H7 (cell line): ENCODE measurements around the gene ALKBH3. TPM values are rescaled to one million over a fixed set of nuclear protein-coding genes. Genes with fewer than 3 reads are reported as not detected.

Experiments
- DNase-seq: peaks from one replicate; pipeline ENCODE4 v3.0.0; 2012
- H3K27me3 ChIP-seq: 2 replicates; pipeline ENCODE4 v1.6.0; 2011; ENCODE audit warnings: mild to moderate bottlenecking, low read length; ENCODE audit not compliant: control insufficient read depth, insufficient read depth
- H3K36me3 ChIP-seq: replicated peaks from 2 replicates; pipeline ENCODE4 v1.5.1; 2011; ENCODE audit warnings: low read length; ENCODE audit not compliant: control insufficient read depth, insufficient read depth
- H3K4me3 ChIP-seq: 2 replicates; pipeline ENCODE4 v1.5.1; 2011; ENCODE audit warnings: low read depth, mild to moderate bottlenecking, control low read depth, low read length, moderate library complexity; ENCODE audit not compliant: insufficient read depth
- total RNA-seq: library from RNA; depleted of rRNA; stranded (reverse); fragments of >200 nt; shearing (Covaris generic); gene quantifications from 2 replicates; pipeline ENCODE4 v1.2.3, GENCODE V29; 2014

ALKBH3 gene
- total RNA-seq, 1 experiment from 2014 or later: 15.7 TPM

GRCh38 chr11:43904742-43905535, 24.3 kb downstream of the ALKBH3 start:
- no peaks in the 10 kb centered on the region; the same call in 1 of the 2 replicates for H3K36me3 ChIP-seq
- H3K4me3 ChIP-seq: no peak overlapping the region
- H3K27me3 ChIP-seq: no peaks in the 10 kb centered on the region
- no peak for DNase-seq

GRCh38 chr11:43905813-43906241, 25.2 kb downstream of the ALKBH3 start:
- H3K4me3 ChIP-seq: no peak overlapping the region
- no peaks in the 10 kb centered on the region for H3K27me3 ChIP-seq
- H3K36me3 ChIP-seq: no peaks in the 10 kb centered on the region; the same call in 1 of the 2 replicates
- DNase-seq: no peak

GRCh38 chr11:43907028-43907975, 26.7 kb downstream of the ALKBH3 start:
- H3K4me3 ChIP-seq: no peak overlapping the region
- H3K36me3 ChIP-seq: no peaks in the 10 kb centered on the region; the same call in 1 of the 2 replicates
- no peaks in the 10 kb centered on the region for H3K27me3 ChIP-seq
- no peak for DNase-seq

GRCh38 chr11:43908191-43908590, 27.6 kb downstream of the ALKBH3 start:
- Histone ChIP-seq H3K27me3 (no peaks in the 10 kb centered on the region), H3K36me3 (no peaks in the 10 kb centered on the region; the same call in 1 of the 2 replicates), H3K4me3 (no peak overlapping the region)
- no peak for DNase-seq

DNA sequence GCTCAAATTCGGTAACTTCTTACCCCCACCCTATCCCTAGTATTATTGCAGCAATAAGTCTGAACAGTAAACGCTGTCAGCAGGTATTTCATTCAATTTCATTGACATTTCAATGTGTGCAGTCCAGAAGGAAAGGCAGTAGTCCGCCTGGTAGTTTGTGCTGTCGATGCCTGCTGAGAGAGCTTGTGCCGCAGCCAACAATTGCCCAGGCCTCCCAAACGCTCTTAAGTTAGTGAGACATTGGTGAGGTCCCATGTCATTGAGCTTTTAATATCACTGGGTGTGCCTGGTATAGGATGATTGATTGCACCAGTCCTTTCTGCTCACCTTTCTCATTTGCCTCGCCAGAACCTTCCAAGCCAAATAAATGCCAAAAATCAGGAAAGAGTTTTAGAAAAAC, 28.1 kb downstream of the ALKBH3 start:
- DNase-seq: no peak
- no peaks in the 10 kb centered on the region for H3K27me3 ChIP-seq
- no peak overlapping the region for H3K4me3 ChIP-seq
- no peaks in the 10 kb centered on the region; the same call in 1 of the 2 replicates for H3K36me3 ChIP-seq

- H3K36me3 ChIP-seq: no peaks in the 10 kb centered on the region; the same call in 1 of the 2 replicates
- DNase-seq: peak; percentile 38
Observed at GRCh38 chr11:43913829-43914380, 33.3 kb downstream of the ALKBH3 start.

GRCh38 chr11:43914466-43914865, 33.8 kb downstream of the ALKBH3 start:
- Histone ChIP-seq H3K27me3 (no peaks in the 10 kb centered on the region), H3K36me3 (no peaks in the 10 kb centered on the region; the same call in 1 of the 2 replicates), H3K4me3 (no peak overlapping the region)
- no peak for DNase-seq

More at GRCh38 chr11:43913829-43914380, 33.3 kb downstream of the ALKBH3 start:
- H3K27me3 ChIP-seq: no peaks in the 10 kb centered on the region
- no peak overlapping the region for H3K4me3 ChIP-seq

- DNase-seq: no peak
- Histone ChIP-seq H3K36me3 (no peaks in the 10 kb centered on the region; the same call in 1 of the 2 replicates), H3K27me3 (no peaks in the 10 kb centered on the region), H3K4me3 (no peak overlapping the region)
Observed at GRCh38 chr11:43916621-43917020, 36.0 kb downstream of the ALKBH3 start.

DNA sequence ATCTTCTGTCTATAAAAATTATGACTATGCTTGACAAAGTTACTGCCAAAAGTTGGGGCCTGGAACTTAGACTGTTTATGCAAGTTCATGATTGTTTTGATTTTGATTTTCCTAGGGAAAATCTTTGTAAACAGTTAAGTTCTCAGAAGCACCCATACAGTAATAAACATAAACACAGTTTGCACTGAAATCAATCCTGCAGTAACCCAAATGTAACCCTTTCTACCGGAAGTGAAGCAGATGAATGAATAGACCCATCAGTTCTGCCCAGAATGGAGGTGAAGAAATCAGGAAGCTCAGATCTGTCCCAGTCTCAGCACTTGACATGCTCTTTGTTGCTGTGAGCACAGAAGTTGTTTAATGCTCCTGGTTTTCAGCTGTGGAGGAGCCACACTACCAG, 37.2 kb downstream of the ALKBH3 start:
- H3K36me3 ChIP-seq: no peaks in the 10 kb centered on the region; the same call in 1 of the 2 replicates
- no peaks in the 10 kb centered on the region for H3K27me3 ChIP-seq
- H3K4me3 ChIP-seq: no peak overlapping the region
- no peak for DNase-seq

- DNase-seq: no peak
- Histone ChIP-seq H3K36me3 (no peaks in the 10 kb centered on the region; the same call in 1 of the 2 replicates), H3K4me3 (no peak overlapping the region), H3K27me3 (no peaks in the 10 kb centered on the region)
Observed at GRCh38 chr11:43918662-43919061, 38.0 kb downstream of the ALKBH3 start.

- H3K4me3 ChIP-seq: no peak overlapping the region
- DNase-seq: peak; percentile 31
- no peaks in the 10 kb centered on the region for H3K27me3 ChIP-seq
- H3K36me3 ChIP-seq: no peaks in the 10 kb centered on the region; the same call in 1 of the 2 replicates
Observed at GRCh38 chr11:43919852-43920597, 39.4 kb downstream of the ALKBH3 start.

- no peaks in the 10 kb centered on the region; the same call in 1 of the 2 replicates for H3K36me3 ChIP-seq
- no peak overlapping the region for H3K4me3 ChIP-seq
- no peaks in the 10 kb centered on the region for H3K27me3 ChIP-seq
- no peak for DNase-seq
Observed at GRCh38 chr11:43920598-43921419, 40.2 kb downstream of the ALKBH3 start.
